SJSA1 (cell line): ENCODE measurements around the gene ITM2C. TPM values are rescaled to one million over a fixed set of nuclear protein-coding genes. Genes with fewer than 3 reads are reported as not detected.

ENCODE experiments used
- DNase-seq, 2 experiments: peaks; one replicate each; pipeline ENCODE4 v3.0.0-alpha.2; 2015 to 2020; ENCODE audit warnings: low spot score in 2 of 2, low read depth in 1 of 2
- H3K27ac ChIP-seq: fragments of 250-450 bp; sonication (Bioruptor Pico); 2 replicates; pipeline ENCODE4 v1.5.1; 2020; ENCODE audit warnings: mild to moderate bottlenecking, moderate library complexity
- H3K27me3 ChIP-seq: fragments of 250-450 bp; sonication (Bioruptor Pico); replicated peaks from 2 replicates; pipeline ENCODE4 v1.5.1; 2020; ENCODE audit warnings: mild to moderate bottlenecking, moderate library complexity
- H3K36me3 ChIP-seq: fragments of 250-450 bp; sonication (Bioruptor Pico); 2 replicates; pipeline ENCODE4 v1.5.1; 2020; ENCODE audit warnings: mild to moderate bottlenecking
- H3K4me1 ChIP-seq: fragments of 250-450 bp; sonication (Bioruptor Pico); replicated peaks from 2 replicates; pipeline ENCODE4 v1.6.1; 2021; ENCODE audit warnings: mild to moderate bottlenecking
- H3K4me3 ChIP-seq: fragments of 250-450 bp; sonication (Bioruptor Pico); 2 replicates; pipeline ENCODE4 v1.5.1; 2020; ENCODE audit warnings: mild to moderate bottlenecking
- H3K9me3 ChIP-seq: fragments of 250-450 bp; sonication (Bioruptor Pico); replicated peaks from 2 replicates; pipeline ENCODE4 v1.5.1; 2020; ENCODE audit warnings: mild to moderate bottlenecking
- total RNA-seq: library from RNA; depleted of rRNA; stranded (reverse); fragments of >200 nt; shearing (Covaris generic); gene quantifications from 2 replicates; pipeline ENCODE4 v1.2.3, GENCODE V29; 2014

The ITM2C gene
- total RNA-seq, 1 experiment from 2014 or later: 216 TPM

DNA sequence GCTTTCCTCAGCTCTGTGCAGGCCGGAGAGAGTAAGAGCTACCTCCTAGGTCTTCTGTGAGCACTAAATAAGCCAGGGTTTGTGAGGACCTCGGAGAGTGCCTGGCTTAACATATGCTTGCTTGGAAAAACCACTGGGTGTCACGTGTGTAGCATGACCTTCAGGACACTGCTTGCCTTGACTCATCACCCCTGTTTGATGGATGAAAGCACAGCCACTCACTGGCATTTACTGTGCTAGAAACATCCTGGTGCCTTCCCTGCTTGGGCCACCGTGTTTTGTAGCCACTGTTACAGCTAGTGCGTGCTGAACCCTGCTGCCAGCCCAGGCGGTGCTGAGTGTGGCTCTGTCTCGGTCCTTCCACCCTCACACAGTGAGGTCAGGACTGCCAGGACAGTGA, 34.8 kb upstream of the ITM2C start:
- DNase-seq: no peak
- Histone ChIP-seq H3K27me3 (peaks cover 22% of the 10 kb centered on the region; the same call in 1 of the 2 replicates), H3K9me3 (no peaks in the 10 kb centered on the region), H3K4me3 (no peak overlapping the region), H3K4me1 (no peaks in the 10 kb centered on the region), H3K36me3 (no peaks in the 10 kb centered on the region), H3K27ac (no peak overlapping the region)

DNA sequence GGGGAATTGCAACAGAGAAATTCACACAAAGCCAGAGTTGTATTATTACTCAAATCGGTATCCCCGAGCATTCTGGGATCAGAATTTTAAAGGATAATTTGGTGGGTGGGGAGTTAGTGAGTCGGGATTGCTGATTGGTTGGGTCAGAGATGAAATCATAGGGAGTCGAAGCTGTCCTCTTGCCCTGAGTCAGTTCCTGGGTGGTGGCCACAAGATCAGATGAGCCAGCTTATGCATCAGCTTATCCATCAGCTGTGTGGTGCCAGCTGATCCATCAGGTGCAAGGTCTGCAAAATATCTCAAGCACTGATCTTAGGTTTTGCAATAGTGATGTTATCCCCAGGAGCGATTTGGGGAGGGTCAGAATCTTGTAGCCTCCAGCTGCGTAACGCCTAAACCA, 34.3 kb upstream of the ITM2C start:
- no peak overlapping the region for H3K27ac ChIP-seq
- H3K27me3 ChIP-seq: peaks cover 20% of the 10 kb centered on the region; the same call in 1 of the 2 replicates
- H3K4me3 ChIP-seq: no peak overlapping the region
- H3K36me3 ChIP-seq: no peaks in the 10 kb centered on the region
- H3K4me1 ChIP-seq: no peaks in the 10 kb centered on the region
- no peaks in the 10 kb centered on the region for H3K9me3 ChIP-seq
- DNase-seq: no peak

DNA sequence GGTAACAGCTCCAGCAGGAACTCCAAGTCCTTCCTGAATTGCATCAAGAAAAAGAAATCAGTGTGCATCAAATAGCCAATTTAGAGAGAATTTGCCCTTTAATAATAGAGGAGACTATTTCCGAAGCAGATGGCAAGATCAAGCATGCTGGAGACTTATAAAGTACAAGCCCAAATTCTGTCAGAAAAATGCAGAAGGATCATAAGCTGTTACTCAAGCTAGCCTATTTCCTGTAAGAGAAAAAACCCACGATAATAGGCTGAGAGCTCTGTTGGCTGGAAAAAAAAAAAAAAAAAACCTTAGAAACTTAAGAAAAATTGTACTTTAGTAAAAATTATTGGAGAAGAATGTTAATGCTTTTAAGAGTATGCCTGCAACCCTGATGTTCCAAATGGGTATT, 24.4 kb upstream of the ITM2C start:
- no peak overlapping the region for H3K27ac ChIP-seq
- H3K27me3 ChIP-seq: peaks cover 12% of the 10 kb centered on the region
- no peaks in the 10 kb centered on the region for H3K36me3 ChIP-seq
- no peaks in the 10 kb centered on the region; the same call in 1 of the 2 replicates for H3K9me3 ChIP-seq
- H3K4me1 ChIP-seq: no peaks in the 10 kb centered on the region
- H3K4me3 ChIP-seq: no peak overlapping the region
- no peak for DNase-seq

DNA sequence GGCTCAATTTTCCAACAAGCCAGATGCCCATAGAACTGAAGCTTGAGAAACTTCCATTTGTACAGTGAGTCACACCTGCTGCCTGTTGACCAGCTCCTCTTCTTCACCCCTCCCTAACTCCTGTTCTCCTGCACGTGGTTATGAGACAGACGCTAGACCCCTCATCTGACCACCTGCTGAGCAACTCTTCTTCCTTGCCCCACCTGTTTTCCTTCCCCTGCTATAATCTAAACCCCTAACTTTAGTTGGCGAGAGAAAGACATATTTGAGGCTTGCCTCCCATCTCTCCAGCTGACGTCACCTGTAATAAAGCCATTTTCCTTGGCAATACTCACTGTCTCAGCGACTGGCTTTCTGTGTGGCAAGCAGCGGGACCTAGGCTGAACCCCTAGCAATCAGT, 22.3 kb upstream of the ITM2C start:
- H3K36me3 ChIP-seq: no peaks in the 10 kb centered on the region
- no peak for DNase-seq

DNA sequence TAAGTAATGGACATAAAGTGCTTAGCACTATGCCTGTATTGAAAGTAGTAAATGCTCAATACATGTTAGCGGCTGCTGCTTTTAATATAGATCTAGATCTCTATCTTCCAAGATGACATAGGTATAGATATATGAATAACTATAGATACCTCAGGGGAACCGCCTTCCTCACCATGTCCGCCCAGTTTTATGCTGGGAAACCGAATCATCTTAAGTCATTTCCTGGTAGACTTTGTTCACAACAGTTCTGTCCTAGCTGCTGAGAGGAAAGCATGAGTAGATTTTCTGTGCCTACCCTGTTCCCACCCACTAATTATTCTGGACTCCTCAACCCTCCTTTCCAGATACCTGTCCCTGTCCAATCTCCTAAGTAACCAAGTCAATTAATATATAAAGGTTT, 21.6 kb upstream of the ITM2C start:
- DNase-seq: no peak
- no peak overlapping the region for H3K4me3 ChIP-seq
- no peaks in the 10 kb centered on the region; the same call in 1 of the 2 replicates for H3K9me3 ChIP-seq
- no peaks in the 10 kb centered on the region for H3K36me3 ChIP-seq
- H3K4me1 ChIP-seq: peaks cover 3% of the 10 kb centered on the region; the same call in 1 of the 2 replicates
- H3K27me3 ChIP-seq: peaks cover 12% of the 10 kb centered on the region
- H3K27ac ChIP-seq: no peak overlapping the region

More for the DNA sequence above, 22.3 kb upstream of the ITM2C start:
- no peak overlapping the region for H3K27ac ChIP-seq
- no peaks in the 10 kb centered on the region; the same call in 1 of the 2 replicates for H3K9me3 ChIP-seq
- H3K4me1 ChIP-seq: no peaks in the 10 kb centered on the region
- peaks cover 12% of the 10 kb centered on the region for H3K27me3 ChIP-seq
- no peak overlapping the region for H3K4me3 ChIP-seq

DNA sequence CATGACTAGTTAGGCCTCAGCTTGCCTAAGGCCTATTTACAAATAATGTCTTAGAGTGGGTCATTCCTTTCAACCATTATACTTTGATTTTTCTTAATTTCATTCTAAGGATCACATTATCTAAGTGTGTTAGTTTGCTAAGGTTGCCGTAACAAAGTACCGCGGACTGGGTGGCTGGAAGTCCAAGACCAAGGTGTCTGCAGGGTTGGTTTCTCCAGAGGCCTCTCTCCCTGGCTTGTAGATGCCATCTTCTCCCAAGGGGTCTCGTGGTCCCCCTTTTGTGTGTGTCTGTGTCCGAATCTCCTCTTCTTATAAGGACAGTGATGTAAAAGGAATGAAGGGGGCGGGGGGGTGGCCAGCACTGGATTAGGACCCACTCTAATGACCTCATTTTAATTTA, 18.4 kb upstream of the ITM2C start:
- no peak for DNase-seq
- no peak overlapping the region for H3K27ac ChIP-seq
- peaks cover 12% of the 10 kb centered on the region for H3K27me3 ChIP-seq
- no peaks in the 10 kb centered on the region for H3K36me3 ChIP-seq
- H3K4me3 ChIP-seq: no peak overlapping the region
- H3K4me1 ChIP-seq: peaks cover 3% of the 10 kb centered on the region; the same call in 1 of the 2 replicates
- H3K9me3 ChIP-seq: no peaks in the 10 kb centered on the region

DNA sequence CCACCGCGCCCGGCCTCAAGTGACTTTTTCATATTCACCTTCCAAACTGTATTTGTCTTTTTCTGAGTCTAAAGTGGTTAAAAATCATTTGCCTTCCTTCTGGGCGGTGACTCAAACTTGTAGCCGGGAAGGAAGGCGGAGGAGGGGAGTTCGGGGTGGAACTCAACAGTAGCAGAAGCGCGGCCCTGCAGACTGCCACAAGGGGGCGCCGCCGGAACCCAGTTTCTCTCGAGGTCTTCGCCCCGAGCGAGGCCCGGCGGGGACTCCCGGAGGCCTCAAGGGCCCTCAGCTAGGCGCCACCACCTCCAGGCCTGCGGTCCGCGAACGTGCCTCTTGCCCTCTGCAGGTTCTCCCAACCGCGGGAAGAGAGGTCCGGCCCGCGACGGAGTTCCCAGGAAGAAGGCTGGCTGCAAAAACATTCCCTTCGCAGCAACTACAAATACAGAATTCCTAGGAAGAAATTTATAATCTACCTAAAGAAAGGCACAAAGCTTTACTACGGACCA, 16.8 kb upstream of the ITM2C start:
- H3K9me3 ChIP-seq: no peaks in the 10 kb centered on the region
- no peak overlapping the region for H3K27ac ChIP-seq
- no peaks in the 10 kb centered on the region for H3K36me3 ChIP-seq
- H3K4me1 ChIP-seq: peaks cover 3% of the 10 kb centered on the region; the same call in 1 of the 2 replicates
- DNase-seq: peak; percentile 59 to 82
- peaks cover 2% of the 10 kb centered on the region; the same call in 1 of the 2 replicates for H3K27me3 ChIP-seq
- no peak overlapping the region for H3K4me3 ChIP-seq

DNA sequence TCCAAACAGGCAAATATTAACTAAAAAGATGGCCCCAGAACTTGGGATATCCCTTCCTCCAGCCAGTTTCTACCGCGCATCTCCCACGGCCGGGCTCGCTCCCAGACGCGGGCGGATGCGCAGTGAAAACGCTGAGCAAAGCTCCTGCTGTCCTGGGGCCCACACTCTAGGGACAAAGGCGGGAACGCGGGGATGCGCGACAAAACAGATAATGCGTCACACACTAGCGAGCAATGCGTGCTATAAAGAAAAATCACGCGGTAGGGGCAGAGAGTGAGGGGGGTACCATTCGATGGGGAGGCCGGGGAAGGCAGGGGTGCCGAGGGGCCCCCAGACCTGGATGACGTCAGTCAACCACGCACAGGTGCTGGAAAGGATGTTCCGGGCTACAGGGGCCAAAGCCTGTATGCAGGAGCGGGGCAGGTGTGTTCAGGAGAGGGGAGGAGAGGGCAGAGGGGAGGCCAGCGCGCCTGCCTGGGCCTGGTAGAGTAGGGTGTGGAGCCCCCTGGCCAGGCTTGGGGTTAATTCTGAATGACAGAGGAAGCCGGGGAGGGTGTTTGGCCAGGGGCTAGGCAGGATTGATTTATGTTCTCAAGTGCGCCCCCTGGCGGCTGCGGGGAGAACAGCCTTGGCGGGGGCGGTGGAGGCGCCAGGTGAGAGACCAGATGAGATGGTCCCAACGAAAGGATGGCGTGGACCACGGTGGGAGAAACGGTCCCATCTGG, 14.9 kb upstream of the ITM2C start:
- Histone ChIP-seq H3K9me3 (no peaks in the 10 kb centered on the region), H3K4me3 (no peak overlapping the region), H3K36me3 (no peaks in the 10 kb centered on the region), H3K4me1 (peaks cover 3% of the 10 kb centered on the region; the same call in 1 of the 2 replicates), H3K27me3 (peaks cover 8% of the 10 kb centered on the region; the same call in 1 of the 2 replicates), H3K27ac (no peak overlapping the region)
- no peak for DNase-seq

DNA sequence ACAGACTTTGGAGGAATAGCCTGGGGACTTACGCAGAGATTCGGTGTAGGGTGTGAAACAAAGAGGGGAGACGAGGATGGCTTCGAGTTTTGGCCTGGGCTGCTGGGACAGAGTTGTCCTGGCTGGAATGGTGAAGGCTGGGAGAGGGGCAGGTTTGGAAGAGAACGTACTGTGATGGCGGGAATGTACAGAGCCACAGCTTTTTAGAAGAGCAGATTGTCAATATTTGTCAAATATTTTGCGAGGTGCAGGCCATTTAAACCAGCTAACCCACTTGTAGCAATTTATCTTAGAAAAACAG, 14.4 kb upstream of the ITM2C start:
- peaks cover 3% of the 10 kb centered on the region; the same call in 1 of the 2 replicates for H3K4me1 ChIP-seq
- no peaks in the 10 kb centered on the region for H3K36me3 ChIP-seq
- H3K27ac ChIP-seq: no peak overlapping the region
- peaks cover 8% of the 10 kb centered on the region; the same call in 1 of the 2 replicates for H3K27me3 ChIP-seq
- no peaks in the 10 kb centered on the region for H3K9me3 ChIP-seq
- no peak overlapping the region for H3K4me3 ChIP-seq
- no peak for DNase-seq

DNA sequence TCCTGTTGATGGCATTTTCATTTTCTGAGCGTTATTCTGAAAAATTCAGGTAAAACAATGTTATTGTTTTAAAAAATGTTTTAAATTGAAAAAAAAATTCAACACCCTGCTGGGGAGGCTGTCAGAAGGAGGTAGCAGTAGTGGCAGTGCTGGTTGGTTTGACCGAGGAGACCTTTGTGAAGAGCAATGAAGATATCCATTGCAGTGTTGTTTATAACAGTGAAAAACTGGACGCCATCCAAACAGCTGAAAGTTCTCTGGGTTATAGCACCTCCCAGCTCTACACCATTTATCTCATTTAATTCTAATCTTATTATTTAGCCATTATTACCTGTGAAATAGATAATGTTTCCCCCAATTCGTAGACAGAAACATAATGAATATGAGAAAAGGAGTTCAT, 12.6 kb upstream of the ITM2C start:
- H3K27me3 ChIP-seq: peaks cover 8% of the 10 kb centered on the region; the same call in 1 of the 2 replicates

DNA sequence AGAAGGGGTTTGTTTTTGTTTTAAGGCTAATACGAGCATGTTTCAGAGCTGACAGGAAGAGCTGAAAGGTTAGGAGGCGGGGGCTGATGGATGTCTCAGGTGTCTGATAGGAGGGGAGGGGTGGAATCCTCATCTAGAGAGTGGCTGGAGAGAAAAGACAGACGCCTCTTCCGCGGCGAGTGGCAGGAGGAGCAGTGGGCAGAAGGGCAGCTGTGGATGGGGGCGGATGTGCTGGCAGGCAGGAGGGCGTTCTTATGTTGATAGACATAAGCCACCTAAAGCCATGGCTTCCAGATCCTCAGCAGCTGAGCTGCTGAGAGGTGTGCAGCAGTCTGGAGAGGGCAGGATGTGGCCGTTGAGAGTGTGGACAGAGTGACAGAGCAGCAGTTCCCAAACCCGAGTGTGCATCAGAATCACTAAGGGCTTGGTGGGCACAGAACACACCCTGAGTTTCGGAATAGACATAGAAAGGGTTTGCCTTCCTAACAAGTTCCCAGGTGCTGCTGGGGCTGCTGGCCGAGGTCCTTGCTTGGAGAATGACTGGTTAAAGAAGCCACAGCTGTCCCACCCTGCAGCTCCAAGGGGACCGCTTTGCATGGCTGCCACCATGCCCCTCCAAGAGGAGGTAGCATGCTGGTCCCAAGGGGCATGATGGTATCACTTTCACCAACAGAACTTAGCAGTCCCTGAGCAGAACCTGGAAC, 3.0 kb upstream of the ITM2C start:
- Histone ChIP-seq H3K4me1 (peaks cover 12% of the 10 kb centered on the region), H3K9me3 (peaks cover 4% of the 10 kb centered on the region), H3K27me3 (0 out of 2 replicates have a peak, but pooled peaks cover 8% of the 10 kb centered on the region), H3K27ac (no peak overlapping the region), H3K4me3 (no peak overlapping the region), H3K36me3 (peaks cover 7% of the 10 kb centered on the region)
- DNase-seq: no peak

More for the DNA sequence above, 12.6 kb upstream of the ITM2C start:
- no peak for DNase-seq
- no peak overlapping the region for H3K27ac ChIP-seq
- peaks cover 3% of the 10 kb centered on the region; the same call in 1 of the 2 replicates for H3K4me1 ChIP-seq
- H3K9me3 ChIP-seq: no peaks in the 10 kb centered on the region
- H3K36me3 ChIP-seq: no peaks in the 10 kb centered on the region
- H3K4me3 ChIP-seq: no peak overlapping the region

DNA sequence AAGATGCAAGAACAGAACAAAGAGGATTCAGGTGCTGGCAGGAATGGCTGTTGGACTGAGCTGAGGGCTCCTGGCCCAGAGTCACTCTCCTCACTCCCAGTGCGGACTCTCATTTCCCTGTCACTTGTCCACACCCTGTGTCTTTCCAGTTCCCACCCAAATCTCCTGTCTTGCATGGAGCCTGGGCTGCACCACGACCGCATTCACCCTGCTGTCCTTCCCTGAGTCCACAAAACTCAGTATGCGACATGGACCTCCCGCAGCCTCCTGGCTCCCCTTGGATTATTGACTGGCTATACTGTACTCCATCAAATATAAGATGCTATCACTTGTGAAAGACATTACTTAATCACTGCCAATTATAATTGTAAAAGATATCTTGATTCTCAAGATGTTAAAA, 2.5 kb upstream of the ITM2C start:
- Histone ChIP-seq H3K36me3 (peaks cover 7% of the 10 kb centered on the region), H3K27me3 (0 out of 2 replicates have a peak, but pooled peaks cover 7% of the 10 kb centered on the region), H3K27ac (no peak overlapping the region), H3K4me3 (no peak overlapping the region), H3K4me1 (peaks cover 16% of the 10 kb centered on the region), H3K9me3 (peaks cover 4% of the 10 kb centered on the region)
- DNase-seq: no peak

DNA sequence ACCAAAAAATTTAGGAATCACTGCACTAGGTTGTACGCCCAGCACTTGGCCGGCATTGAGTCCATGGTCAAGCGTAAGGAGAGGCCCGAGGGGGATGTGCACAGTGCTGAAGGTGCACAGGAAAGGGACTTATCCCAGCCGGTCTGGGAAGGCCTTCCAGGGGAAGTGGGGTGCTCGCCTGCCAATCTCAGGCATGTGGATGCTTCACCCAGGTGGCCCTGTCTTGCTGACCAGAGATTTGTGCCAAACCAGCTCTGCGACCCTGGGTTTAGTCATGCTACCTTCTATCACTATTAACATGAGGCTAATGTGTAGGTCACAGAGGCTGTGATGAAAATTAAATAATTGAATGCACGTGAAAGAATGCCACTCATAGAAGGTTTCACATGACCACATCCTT, 1.7 kb upstream of the ITM2C start:
- Histone ChIP-seq H3K36me3 (peaks cover 7% of the 10 kb centered on the region), H3K4me3 (no peak overlapping the region), H3K27me3 (0 out of 2 replicates have a peak, but pooled peaks cover under 1% of the 10 kb centered on the region), H3K9me3 (peaks cover 4% of the 10 kb centered on the region), H3K27ac (no peak overlapping the region), H3K4me1 (peaks cover 17% of the 10 kb centered on the region)
- DNase-seq: no peak
